ENCODE data around the gene EML6.

EML6 gene

GRCh38 chr2:55011831-55012671 is 288.6 kb downstream of the EML6 start:
- no peak for DNase-seq

GRCh38 chr2:55012672-55013484 is 289.4 kb downstream of the EML6 start:
- DNase-seq, result no peak

GRCh38 chr2:55013936-55014335 is 290.5 kb downstream of the EML6 start:
- DNase-seq, result no peak

GRCh38 chr2:55014962-55015939 is 291.8 kb downstream of the EML6 start:
- DNase-seq, result no peak

GRCh38 chr2:55017428-55017827 is 294.0 kb downstream of the EML6 start:
- DNase-seq, result no peak

- DNase-seq, result no peak
Measured at GRCh38 chr2:55017880-55018279, 294.4 kb downstream of the EML6 start.

GRCh38 chr2:55018619-55019018 is 295.2 kb downstream of the EML6 start:
- DNase-seq, result no peak

GRCh38 chr2:55019526-55020258 is 296.2 kb downstream of the EML6 start:
- no peak for DNase-seq
